K562 (cell line): ENCODE measurements around the gene SUMO3. TPM values are rescaled to one million over a fixed set of nuclear protein-coding genes. Genes with fewer than 3 reads are reported as not detected.
A peak's percentile ranks its signal among the peaks of the same experiment; 100 is the strongest.

Source experiments
- COPS2 ChIP-seq: fragments of 450-650 bp; conservative IDR thresholded peaks from 2 replicates; pipeline ENCODE4 v1.6.1; 2016; ENCODE audit warnings: mild to moderate bottlenecking, moderate library complexity
- HLTF ChIP-seq: fragments of 450-650 bp; IDR thresholded peaks from 2 replicates; pipeline ENCODE4 v1.6.1; 2016
- MITF ChIP-seq: IDR thresholded peaks from 2 replicates; pipeline ENCODE4 v1.6.1; 2014; ENCODE audit warnings: antibody characterized with exemption
- NFYB ChIP-seq: IDR thresholded peaks from 2 replicates; pipeline ENCODE4 v1.6.1; 2011; ENCODE audit warnings: mild to moderate bottlenecking, moderate library complexity; ENCODE audit not compliant: insufficient read length; ENCODE audit errors: extremely low read depth
- REST ChIP-seq, 2 experiments: fragments of 450-650 bp; formaldehyde crosslinking in 1 of 2; IDR thresholded peaks; 2 replicates each; pipeline versions ENCODE4 v1.4.0 to v1.6.1; 2014 to 2020; ENCODE audit warnings: mild to moderate bottlenecking in 2 of 2, borderline replicate concordance in 1 of 2, low read depth in 1 of 2
- SLC30A9 ChIP-seq: fragments of 250-450 bp; sonication (Bioruptor Pico); IDR thresholded peaks from 2 replicates; pipeline ENCODE4 v1.8.0; 2022; ENCODE audit warnings: mild to moderate bottlenecking, moderate library complexity
- SNRNP70 ChIP-seq: fragments of 200-400 bp; formaldehyde crosslinking; optimal IDR thresholded peaks from 2 replicates; pipeline ENCODE3; 2017; ENCODE audit warnings: low read depth, low read length
- ZFPM2 ChIP-seq: fragments of 250-450 bp; sonication (Bioruptor Pico); IDR thresholded peaks from 2 replicates; pipeline ENCODE4 v1.5.1; 2022; ENCODE audit warnings: mild to moderate bottlenecking
- ZNF274 ChIP-seq: IDR thresholded peaks from 2 replicates; pipeline ENCODE4 v1.6.1; 2011; ENCODE audit warnings: low read depth, mild to moderate bottlenecking, low read length, moderate library complexity, borderline replicate concordance
- polyA plus RNA-seq, 8 experiments: library from polyadenylated mRNA; depleted of rRNA in 4 of 8; stranded (reverse) in 5 of 8; unstranded in 3 of 8; fragments of >200 nt; fragmentation: Nextera tagmentation in 2 of 8; fragmentation: Illumina TruSeq in 1 of 8; extraction: Ambion mirVana in 2 of 8; extraction: Trizol in 1 of 8; gene quantifications; 2 replicates each; pipeline versions ENCODE4 v1.2.1 to v1.2.3, GENCODE V29; 2011 to 2014; ENCODE audit warnings: inconsistent platforms in 1 of 8, missing spikeins in 1 of 8
- total RNA-seq, 7 experiments: library from RNA; depleted of rRNA in 6 of 7; stranded (reverse); fragments of >200 nt in 6 of 7; fragmentation: Illumina TruSeq in 2 of 7; extraction: Trizol in 2 of 7; gene quantifications; 2 replicates each; pipeline versions ENCODE4 v1.2.1 to v1.2.3, GENCODE V29; 2011 to 2021; ENCODE audit warnings: low replicate concordance in 1 of 7
- TF ChIP-seq, protein P1 (sequence below): fragments of 450-650 bp; IDR thresholded peaks from 2 replicates; pipeline ENCODE4 v1.6.1; 2017; ENCODE audit warnings: mild to moderate bottlenecking, moderate library complexity
- TF ChIP-seq, protein P2 (sequence below): fragments of 250-450 bp; sonication (Bioruptor Pico); IDR thresholded peaks from 2 replicates; pipeline ENCODE4 v1.4.0; 2020; ENCODE audit warnings: borderline replicate concordance
- TF ChIP-seq, protein P3 (sequence below): fragments of 250-450 bp; sonication (Bioruptor Pico); IDR thresholded peaks from 2 replicates; pipeline ENCODE4 v1.4.0; 2020; ENCODE audit warnings: mild to moderate bottlenecking

The SUMO3 gene
- total and polyA plus RNA-seq, 9 of the 15 experiments (the other 6 are each of a cell fraction or from before 2014, with no cell fraction given) = 13.9 to 143 (median 113) TPM

- TF ChIP-seq, protein P1, sequence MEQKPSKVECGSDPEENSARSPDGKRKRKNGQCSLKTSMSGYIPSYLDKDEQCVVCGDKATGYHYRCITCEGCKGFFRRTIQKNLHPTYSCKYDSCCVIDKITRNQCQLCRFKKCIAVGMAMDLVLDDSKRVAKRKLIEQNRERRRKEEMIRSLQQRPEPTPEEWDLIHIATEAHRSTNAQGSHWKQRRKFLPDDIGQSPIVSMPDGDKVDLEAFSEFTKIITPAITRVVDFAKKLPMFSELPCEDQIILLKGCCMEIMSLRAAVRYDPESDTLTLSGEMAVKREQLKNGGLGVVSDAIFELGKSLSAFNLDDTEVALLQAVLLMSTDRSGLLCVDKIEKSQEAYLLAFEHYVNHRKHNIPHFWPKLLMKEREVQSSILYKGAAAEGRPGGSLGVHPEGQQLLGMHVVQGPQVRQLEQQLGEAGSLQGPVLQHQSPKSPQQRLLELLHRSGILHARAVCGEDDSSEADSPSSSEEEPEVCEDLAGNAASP = no peak
- TF ChIP-seq COPS2 (no peak), SLC30A9 (CRISPR knock-in tag) (no peak), HLTF (peak; percentile 97), SNRNP70 (no peak), NFYB (no peak), REST (IDR thresholded peaks at IDR 0.05; ENCODE audit: borderline replicate concordance) (peak; percentile 39; the same call in 1 of the 2 replicates), REST (CRISPR knock-in tag; IDR thresholded peaks at IDR 0.05; ENCODE audit: low read depth) (no peak), ZNF274 (peak; percentile 79; the same call in 1 of the 2 replicates), MITF (peak; percentile 92), ZFPM2 (CRISPR knock-in tag) (0 out of 2 replicates have a peak, but pooled peaks have one; percentile 7)
- TF ChIP-seq, protein P2, sequence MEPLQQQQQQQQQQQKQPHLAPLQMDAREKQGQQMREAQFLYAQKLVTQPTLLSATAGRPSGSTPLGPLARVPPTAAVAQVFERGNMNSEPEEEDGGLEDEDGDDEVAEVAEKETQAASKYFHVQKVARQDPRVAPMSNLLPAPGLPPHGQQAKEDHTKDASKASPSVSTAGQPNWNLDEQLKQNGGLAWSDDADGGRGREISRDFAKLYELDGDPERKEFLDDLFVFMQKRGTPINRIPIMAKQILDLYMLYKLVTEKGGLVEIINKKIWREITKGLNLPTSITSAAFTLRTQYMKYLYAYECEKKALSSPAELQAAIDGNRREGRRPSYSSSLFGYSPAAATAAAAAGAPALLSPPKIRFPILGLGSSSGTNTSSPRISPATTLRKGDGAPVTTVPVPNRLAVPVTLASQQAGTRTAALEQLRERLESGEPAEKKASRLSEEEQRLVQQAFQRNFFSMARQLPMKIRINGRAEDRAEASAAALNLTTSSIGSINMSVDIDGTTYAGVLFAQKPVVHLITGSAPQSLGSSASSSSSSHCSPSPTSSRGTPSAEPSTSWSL (CRISPR knock-in tag) = peak; percentile 10; the same call in 1 of the 2 replicates
- TF ChIP-seq, protein P3, sequence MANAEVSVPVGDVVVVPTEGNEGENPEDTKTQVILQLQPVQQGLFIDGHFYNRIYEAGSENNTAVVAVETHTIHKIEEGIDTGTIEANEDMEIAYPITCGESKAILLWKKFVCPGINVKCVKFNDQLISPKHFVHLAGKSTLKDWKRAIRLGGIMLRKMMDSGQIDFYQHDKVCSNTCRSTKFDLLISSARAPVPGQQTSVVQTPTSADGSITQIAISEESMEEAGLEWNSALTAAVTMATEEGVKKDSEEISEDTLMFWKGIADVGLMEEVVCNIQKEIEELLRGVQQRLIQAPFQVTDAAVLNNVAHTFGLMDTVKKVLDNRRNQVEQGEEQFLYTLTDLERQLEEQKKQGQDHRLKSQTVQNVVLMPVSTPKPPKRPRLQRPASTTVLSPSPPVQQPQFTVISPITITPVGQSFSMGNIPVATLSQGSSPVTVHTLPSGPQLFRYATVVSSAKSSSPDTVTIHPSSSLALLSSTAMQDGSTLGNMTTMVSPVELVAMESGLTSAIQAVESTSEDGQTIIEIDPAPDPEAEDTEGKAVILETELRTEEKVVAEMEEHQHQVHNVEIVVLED (CRISPR knock-in tag) = peak; percentile 17; the same call in 1 of the 2 replicates
Measured at GRCh38 chr21:44854664-44855446, 37.0 kb upstream of the SUMO3 start (continued).
